HG03378 (cell line): ENCODE results near the gene FCRL6.

Experiments used
- ATAC-seq: cut with Tn5 transposase; IDR thresholded peaks from one replicate; pipeline ENCODE4 v1.9.1; 2021; ENCODE audit warnings: mild to moderate bottlenecking, moderate library complexity; ENCODE audit not compliant: unreplicated experiment

Gene FCRL6

DNA sequence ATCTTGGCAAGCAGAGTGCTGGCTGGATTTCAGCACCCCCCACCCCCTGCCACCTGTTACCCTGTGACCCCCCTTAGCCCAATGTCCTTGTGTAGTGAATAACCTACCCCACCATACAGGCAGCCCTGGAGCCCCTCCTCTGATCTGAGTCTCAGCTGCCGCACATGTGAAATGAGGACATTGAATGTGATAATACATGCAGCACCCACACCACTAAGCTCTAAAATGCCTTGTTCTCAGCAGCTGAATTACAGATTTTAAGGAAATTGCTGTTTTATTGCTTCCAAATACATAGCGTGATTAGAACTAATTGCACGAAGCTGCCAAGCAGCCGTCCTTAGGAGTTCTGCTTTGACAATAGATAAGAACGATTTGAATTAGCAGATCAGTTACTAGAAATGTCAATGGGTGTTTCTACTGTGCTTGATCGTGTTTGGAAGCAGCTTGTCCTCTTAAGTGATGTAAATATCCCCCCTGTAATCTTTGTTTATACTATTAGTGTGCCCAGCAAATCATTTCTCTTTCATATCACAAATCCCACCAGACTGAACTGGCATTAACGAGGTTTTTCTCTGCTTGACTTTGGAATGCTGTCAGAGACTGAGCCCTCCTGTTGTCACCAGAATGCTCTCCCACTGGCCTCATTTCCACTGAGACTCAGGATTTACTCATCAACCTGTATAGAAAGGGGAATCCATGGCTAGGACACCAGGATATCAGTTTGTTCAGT is 29.4 kb downstream of the FCRL6 start:
- ATAC-seq: no peak

DNA sequence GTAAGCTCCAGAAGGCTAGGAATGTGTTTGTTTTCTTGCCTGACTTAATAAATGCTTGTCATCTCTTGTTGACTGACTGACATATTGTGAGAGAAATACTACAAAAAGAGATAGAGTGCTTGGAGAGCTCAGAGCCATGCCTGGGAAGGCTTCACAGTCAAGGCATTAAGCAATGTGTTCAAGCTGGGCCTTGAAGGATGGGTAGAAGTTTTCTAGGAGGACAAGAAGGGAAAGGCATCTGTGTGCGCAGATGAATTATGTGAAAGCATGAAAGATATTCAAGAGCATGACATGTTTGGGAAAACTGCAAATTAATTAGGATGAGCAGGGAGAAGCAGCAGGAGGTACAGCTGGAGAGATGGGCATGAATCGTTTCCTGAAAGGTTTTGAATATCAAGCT is 30.1 kb downstream of the FCRL6 start:
- ATAC-seq: no peak

GRCh38 chr1:159835356-159835755 is 33.2 kb downstream of the FCRL6 start:
- ATAC-seq: no peak

DNA sequence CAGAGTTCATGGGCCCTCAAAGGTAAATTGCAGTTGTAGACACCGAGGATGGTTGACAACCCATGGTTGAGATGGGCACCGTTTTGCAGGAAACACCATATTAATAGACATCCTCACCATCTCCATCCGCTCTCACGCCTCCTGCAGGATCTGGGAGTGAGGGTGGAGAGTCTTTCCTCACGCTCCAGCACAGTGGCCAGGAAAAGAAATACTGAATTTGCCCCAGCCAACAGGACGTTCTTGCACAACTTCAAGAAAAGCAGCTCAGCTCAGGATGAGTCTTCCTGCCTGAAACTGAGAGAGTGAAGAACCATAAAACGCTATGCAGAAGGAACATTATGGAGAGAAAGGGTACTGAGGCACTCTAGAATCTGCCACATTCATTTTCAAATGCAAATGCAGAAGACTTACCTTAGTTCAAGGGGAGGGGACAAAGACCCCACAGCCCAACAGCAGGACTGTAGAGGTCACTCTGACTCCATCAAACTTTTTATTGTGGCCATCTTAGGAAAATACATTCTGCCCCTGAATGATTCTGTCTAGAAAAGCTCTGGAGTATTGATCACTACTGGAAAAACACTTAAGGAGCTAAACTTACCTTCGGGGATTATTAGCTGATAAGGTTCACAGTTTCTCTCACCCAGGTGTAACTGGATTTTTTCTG is 33.8 kb downstream of the FCRL6 start:
- ATAC-seq: no peak

DNA sequence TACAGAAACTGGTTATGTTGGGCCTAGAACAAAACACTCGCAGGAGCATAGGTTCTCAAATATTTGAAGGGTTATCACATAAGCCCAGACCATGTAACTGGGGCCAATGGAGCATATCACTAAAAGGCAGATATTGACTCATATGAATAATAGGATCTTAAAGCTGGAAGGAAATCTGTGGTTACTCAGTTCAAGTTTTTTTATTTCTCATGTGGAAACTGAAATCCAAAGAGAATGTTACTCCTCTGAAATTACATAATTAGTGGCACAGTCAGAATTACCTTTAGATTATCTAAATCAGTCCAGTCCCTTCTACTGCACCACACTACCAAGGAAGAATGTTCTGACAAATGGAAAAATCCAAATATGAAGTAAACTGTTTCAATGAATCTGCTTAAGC is 36.6 kb downstream of the FCRL6 start:
- peak; percentile 64 for ATAC-seq

- ATAC-seq: peak; percentile 57
These were observed 37.1 kb downstream of the FCRL6 start for GRCh38 chr1:159839116-159839849.

DNA sequence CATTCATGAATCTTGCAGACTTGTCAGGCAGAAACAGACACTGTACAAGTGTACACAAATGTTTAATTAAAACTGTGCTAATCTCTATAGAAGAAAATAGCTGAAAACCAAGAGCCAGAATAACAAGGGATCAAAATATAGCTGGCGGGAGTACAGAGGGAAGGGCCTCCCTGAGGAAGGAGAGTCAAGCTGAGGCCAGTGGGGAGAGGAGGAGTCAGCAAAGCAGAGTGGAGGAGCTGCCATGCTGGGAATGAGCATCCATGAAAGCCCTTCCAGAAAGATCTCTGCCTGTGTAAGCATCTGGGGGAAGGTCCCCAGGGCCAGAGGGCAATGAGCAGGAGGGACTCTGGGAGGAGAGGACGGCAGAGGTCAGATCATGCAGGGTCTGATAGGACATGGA is 39.6 kb downstream of the FCRL6 start:
- no peak for ATAC-seq

- ATAC-seq: no peak
These were observed 41.3 kb downstream of the FCRL6 start for GRCh38 chr1:159843459-159843858.

GRCh38 chr1:159845751-159846629 is 43.8 kb downstream of the FCRL6 start:
- ATAC-seq: no peak

DNA sequence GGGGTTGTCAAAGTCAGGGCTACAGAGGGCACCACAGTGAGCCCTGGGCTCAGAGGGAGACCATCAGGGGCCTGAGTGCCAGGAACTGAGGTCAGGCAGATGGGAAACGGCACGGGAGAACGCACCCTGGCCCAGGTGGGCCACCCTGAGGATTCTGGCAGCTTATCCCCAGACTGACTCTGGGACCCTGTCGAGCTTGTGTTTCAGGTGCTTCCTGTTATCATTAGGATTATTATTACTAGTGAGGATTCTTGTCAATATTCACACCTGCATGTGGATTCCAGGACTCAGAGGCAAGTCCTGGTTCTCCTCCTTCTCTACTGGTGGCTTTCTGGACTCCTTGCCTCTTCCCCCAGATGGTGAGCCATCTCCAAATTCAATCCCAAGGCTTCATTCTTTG is 45.1 kb downstream of the FCRL6 start:
- no peak for ATAC-seq

DNA sequence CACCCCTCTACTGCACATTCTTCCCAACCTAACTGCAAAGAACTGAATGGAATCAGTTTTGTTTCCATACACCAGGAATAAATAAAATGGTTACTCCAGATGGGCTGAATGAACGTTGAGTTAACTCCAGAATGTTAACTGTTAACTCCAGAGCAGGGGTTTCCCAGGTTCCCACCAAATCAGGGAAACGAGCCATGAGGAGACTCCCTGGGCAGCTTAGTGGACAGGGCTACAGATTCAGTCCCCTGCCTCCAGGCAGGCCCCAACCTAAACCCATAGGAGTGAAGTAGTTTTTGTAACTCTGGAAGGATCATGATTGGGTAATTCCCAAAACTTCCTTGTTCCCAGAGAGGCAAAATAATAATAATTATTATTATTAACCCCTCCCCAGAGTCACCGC is 46.2 kb downstream of the FCRL6 start:
- ATAC-seq: no peak

DNA sequence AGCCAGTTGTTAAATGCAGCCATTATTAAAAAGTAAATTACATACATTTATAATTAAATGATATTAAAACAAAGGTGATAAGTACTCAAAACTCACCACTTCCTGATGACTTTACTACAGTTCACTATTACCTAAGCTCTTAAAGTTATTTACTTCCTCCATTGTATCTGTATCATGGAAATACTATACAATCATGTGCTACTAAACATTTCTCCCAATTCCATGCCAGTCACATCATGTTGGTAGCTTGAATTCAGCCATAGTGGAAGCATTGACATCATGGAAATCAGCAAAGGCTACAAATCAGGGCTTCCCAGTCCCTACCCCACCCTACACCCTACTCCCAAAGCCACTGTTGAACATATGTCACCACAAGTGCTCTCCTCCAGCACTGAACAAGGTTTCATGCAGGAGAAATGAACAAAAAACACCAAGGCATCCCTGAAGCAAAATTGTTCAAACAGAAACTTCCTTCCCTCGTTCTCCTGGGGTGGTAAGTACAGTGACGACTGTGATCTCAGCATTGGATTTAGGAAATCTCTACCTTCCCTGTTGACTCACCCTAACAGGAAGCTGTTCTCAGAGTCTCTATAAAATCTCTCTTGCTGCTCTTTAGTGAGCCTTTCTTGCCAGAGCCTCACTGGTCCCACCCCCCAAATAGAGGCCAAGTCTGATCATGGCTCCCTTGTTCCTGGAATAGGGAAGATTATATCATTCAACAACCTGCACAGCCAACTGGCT is 47.6 kb downstream of the FCRL6 start:
- ATAC-seq: no peak

- no peak for ATAC-seq
These were observed 49.2 kb downstream of the FCRL6 start for GRCh38 chr1:159851407-159851806.

- ATAC-seq: no peak
These were observed 51.4 kb downstream of the FCRL6 start for GRCh38 chr1:159853417-159854115.

DNA sequence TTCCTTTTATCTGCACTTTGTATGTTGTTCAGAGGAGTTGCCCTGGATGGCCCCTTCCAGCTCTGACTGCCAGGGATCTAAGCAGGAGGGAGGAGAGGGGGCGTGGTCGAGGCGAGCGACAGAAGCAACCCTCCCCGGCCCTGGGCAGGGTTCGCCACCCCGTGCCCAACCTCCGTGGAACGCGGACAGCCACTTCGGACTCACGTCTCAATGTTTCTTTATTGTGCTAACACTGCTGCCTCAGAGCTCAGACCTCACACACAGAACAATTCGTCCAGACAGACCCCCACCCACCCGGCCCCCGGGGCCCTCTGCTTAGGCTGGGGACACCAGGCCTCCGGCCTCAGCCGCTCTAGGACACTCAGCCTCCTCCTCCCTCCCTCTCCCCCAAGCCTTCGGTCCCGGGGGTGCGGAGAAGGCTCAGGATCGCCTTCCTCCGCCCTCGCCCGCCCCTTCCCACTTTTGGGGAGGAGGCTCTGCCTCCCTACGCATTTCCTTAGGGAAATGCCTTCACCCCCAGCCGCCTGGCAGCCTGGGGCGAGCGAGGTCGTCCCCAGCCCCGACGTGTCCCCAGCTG is 52.0 kb downstream of the FCRL6 start:
- ATAC-seq: peak; percentile 24

- peak; percentile 70 for ATAC-seq
These were observed 52.6 kb downstream of the FCRL6 start for GRCh38 chr1:159854693-159855192.

- no peak for ATAC-seq
These were observed 53.5 kb downstream of the FCRL6 start for GRCh38 chr1:159855709-159856108.

DNA sequence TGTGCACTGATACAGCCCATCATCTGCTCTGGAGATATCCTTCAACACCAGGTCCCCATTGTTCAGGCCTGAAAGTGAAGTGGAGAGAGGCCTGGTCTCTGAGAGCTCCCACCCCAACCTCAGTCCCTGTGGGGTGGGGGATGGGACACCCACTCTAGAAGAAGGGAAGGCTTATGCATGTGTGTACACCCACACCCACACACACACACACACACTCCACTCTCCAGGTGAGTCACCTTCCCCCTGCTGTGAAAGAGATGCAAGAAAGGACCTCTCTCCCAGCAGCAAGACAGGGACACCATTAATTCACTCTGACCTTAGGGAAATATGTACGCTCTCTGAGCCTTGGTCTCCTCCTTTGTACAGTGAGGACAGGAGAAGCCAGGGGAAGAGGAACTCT is 54.4 kb downstream of the FCRL6 start:
- ATAC-seq: no peak

- ATAC-seq: no peak
These were observed 55.7 kb downstream of the FCRL6 start for GRCh38 chr1:159857889-159858288.
